GM10248 (cell line): Measurements from ENCODE around the gene AEBP1.

Experiments
- CTCF ChIA-PET: fragments of 300-600 bp; sonication (Branson Sonifier 250); formaldehyde crosslinking; extraction: SDS; loops from one replicate; lab custom pipeline; 2021; ENCODE audit warnings: antibody characterized with exemption; lab: Yijun Ruan, JAX
- POLR2A ChIA-PET: fragments of 350-650 bp; sonication (Branson Sonifier 250); formaldehyde crosslinking; extraction: SDS; loops from one replicate; lab custom pipeline; 2020; ENCODE audit warnings: antibody characterized with exemption; lab: Yijun Ruan, JAX
- DNase-seq: peaks from one replicate; pipeline ENCODE4 v3.0.0; 2012; ENCODE audit errors: extremely low spot score
- TF ChIP-seq, protein P1 (sequence below): IDR thresholded peaks from 2 replicates; pipeline ENCODE4 v1.5.1; 2012; ENCODE audit warnings: mild to moderate bottlenecking, low read depth; ENCODE audit errors: extremely low read depth, missing control alignments, control extremely low read depth

The AEBP1 gene

DNA sequence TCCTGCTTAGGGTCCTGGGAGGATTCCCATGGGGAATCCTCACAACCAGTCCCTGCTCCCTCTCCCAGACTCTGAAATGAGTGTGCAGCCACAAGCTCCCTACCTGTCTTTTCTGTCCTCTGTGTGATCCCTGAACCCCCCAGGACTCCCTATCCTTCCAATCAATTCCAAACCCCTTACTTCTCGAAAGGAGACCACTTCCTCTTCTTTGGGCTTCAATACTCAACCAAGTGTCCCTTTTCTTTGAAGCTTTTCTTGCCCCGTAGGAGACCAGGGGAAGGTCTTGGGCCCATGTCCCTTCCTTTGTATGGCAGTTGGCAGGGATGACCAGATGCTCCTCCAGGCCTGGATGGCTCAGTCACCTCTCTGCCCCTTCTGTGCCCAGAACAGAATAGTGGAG lies 1.7 kb downstream of the AEBP1 start:
- POLR2A ChIA-PET = no interaction called here
- DNase-seq = no peak
- CTCF ChIA-PET = interaction anchor here (1.2 to 1.5 kb wide), 2 partner anchors 10 to 15 kb away, joined by 3 to 4 read pairs; no protein-coding TSS in a partner anchor
- TF ChIP-seq, protein P1, sequence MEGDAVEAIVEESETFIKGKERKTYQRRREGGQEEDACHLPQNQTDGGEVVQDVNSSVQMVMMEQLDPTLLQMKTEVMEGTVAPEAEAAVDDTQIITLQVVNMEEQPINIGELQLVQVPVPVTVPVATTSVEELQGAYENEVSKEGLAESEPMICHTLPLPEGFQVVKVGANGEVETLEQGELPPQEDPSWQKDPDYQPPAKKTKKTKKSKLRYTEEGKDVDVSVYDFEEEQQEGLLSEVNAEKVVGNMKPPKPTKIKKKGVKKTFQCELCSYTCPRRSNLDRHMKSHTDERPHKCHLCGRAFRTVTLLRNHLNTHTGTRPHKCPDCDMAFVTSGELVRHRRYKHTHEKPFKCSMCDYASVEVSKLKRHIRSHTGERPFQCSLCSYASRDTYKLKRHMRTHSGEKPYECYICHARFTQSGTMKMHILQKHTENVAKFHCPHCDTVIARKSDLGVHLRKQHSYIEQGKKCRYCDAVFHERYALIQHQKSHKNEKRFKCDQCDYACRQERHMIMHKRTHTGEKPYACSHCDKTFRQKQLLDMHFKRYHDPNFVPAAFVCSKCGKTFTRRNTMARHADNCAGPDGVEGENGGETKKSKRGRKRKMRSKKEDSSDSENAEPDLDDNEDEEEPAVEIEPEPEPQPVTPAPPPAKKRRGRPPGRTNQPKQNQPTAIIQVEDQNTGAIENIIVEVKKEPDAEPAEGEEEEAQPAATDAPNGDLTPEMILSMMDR = no peak

DNA sequence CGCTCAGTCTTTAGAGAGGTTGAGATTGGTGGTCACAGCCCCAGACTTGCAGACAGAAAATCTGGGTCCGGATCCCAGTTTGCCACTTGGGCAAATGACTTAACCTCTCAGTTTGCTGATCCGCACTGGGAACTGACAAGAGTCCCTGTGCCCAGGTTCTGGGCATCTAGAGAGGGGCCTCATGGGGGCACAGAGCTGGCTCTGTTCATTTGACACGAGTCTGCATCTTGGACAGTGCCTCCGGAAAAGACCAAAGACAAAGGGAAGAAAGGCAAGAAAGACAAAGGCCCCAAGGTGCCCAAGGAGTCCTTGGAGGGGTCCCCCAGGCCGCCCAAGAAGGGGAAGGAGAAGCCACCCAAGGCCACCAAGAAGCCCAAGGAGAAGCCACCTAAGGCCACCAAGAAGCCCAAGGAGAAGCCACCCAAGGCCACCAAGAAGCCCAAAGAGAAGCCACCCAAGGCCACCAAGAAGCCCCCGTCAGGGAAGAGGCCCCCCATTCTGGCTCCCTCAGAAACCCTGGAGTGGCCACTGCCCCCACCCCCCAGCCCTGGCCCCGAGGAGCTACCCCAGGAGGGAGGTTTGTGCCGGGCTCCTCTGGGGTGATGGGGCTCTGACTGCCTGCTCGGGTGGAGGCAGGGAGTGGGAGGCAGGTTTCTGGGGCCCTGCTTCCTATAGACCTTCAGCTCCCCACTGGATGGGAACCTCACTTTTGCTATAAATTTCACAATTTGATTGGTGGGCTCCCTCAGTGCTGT lies 2.3 kb downstream of the AEBP1 start:
- CTCF ChIA-PET = interaction anchor here (0.8 to 1.5 kb wide), 6 partner anchors 8 to 21 kb away, joined by 3 to 4 read pairs (median 3); no protein-coding TSS in a partner anchor
- no peak for DNase-seq
- POLR2A ChIA-PET = interaction anchor here (0.5 kb wide), 1 partner anchor 31 kb away, joined by 4 read pairs; no protein-coding TSS in a partner anchor
- TF ChIP-seq, protein P1 = no peak

DNA sequence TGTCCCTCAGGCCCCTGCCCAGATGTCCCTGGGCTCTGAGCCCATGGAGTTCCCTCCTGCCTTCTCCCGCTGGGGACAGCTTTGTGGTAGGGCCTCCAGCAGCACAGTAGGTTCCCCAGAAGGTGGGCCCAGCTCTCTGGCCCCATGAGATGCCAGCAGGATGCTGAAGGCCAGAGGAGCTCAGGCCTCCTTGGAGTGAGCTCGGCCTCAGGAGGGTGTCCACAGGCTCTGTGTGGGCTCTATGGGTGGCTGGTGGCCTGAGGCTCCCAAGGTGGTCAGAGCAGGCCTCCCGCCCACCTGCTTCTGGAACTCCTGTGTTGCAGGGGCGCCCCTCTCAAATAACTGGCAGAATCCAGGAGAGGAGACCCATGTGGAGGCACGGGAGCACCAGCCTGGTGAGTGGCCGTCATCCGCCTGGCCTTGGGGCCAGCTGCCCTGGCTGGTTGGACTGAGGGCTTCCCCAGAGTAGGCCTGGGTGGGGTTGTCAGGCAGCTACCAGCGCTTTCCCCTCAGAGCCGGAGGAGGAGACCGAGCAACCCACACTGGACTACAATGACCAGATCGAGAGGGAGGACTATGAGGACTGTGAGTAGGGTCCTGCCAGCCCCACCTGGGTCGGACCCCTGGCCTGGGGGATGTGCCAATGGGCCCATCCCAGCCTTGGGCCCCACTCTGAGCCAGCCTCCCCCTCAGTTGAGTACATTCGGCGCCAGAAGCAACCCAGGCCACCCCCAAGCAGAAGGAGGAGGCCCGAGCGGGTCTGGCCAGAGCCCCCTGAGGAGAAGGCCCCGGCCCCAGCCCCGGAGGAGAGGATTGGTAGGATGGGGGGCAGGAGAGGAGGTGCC lies 3.2 kb downstream of the AEBP1 start:
- no peak for DNase-seq
- TF ChIP-seq, protein P1 = no peak
- ChIA-PET CTCF (interaction anchor here (0.8 to 1.2 kb wide), 4 partner anchors 9 to 22 kb away, joined by 3 read pairs; no protein-coding TSS in a partner anchor), POLR2A (interaction anchor here (0.5 kb wide), 1 partner anchor 30 kb away, joined by 4 read pairs; no protein-coding TSS in a partner anchor)

DNA sequence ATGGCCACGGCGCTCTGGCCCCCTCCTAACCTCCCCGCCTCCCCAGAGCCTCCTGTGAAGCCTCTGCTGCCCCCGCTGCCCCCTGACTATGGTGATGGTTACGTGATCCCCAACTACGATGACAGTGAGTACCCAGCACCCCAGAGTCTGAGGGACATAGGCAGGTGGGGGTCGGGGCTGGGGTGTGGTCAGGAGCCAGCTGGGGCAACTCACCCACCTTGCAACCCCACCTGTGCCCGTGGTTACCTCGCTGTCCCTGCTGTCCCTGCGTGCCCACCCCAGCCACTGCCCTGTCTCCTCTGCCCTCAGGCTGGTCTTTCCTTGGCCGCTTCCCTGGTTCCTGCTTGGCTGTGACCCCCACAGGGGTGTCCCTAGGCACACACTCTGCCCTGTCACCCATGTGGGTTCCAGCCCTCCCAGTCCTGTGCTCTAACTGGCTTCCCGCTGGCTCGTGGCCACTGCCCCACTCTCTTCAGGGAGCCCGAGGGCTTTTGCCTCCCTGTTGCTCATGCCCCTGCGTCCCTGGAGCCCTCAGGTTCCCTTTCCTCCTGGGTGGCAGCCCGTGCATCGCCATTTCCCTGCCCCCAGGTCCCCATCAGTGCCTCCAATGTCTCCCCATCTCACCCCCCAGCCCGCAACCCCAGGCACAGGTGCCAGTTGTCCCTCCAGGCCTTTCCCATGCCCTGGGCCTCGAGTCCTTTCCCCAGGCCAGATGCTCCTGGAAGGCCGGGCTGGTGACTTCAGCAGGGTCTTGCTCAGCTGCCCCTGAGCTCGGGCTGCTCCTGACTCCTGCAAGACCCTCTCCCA lies 4.0 kb downstream of the AEBP1 start:
- TF ChIP-seq, protein P1 = no peak
- CTCF ChIA-PET = no interaction called here
- POLR2A ChIA-PET = no interaction called here
- DNase-seq = no peak

DNA sequence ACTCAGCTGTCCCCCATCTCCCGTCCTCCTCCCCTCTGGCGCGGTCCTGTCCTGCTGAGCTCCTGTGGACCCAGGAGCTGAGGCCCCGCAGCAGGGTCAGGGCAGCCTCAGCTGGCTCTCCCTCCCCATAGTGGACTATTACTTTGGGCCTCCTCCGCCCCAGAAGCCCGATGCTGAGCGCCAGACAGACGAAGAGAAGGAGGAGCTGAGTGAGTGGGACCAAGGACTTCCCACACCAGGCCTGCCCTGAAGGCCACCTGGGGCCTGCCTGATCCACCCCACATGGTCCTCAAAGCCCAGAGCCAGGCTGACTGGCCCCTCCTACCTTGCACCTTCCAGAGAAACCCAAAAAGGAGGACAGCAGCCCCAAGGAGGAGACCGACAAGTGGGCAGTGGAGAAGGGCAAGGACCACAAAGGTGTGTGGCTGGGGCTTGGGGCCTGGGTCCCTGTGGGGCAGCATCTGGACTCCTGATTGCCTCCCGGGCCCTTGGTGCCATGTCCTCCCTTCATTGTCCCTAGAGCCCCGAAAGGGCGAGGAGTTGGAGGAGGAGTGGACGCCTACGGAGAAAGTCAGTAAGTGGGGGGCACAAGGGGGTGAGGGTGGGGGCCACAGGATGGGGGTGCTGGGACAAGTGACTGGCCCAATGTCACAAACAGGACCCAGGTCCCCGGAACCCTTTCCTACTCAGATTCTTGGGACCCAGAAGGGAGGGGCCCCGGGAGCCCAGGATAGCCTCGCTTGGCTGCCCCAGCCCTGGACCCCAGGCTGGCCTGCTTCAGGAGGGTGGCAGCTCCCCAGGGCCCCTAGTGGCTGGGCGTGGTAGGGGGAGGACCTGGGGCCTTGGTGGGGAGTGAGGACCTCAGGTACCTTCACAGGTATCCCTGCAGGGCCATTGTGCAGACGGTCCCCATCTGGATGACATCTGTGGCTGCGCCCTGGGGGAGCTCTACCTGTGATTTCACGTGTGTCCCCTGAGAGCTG lies 4.9 kb downstream of the AEBP1 start:
- CTCF ChIA-PET = interaction anchor here (1.0 kb wide), 1 partner anchor 133 kb away, joined by 3 read pairs; no protein-coding TSS in a partner anchor
- TF ChIP-seq, protein P1 = no peak
- POLR2A ChIA-PET = no interaction called here
- no peak for DNase-seq
